Liver (tissue), 9 donors: ENCODE results near the gene MDM4. TPM values are rescaled to one million over a fixed set of nuclear protein-coding genes. Genes with fewer than 3 reads are reported as not detected.

Experiments
- DNase-seq: peaks from one replicate; pipeline ENCODE4 v3.0.0-alpha.2; 2017; ENCODE audit warnings: low spot score
- H3K27ac ChIP-seq, 2 donors: one replicate each; pipeline ENCODE4 v1.7.0; 2013; ENCODE audit warnings: inconsistent platforms in 2 of 2, low read length in 2 of 2, control low read depth in 1 of 2, low read depth in 1 of 2, mild to moderate bottlenecking in 1 of 2
- H3K27me3 ChIP-seq, 4 donors: one replicate each; pipeline versions ENCODE4 v1.6.1 to v1.7.0; 2013; ENCODE audit warnings: low read length in 3 of 4, inconsistent platforms in 1 of 4, mild to moderate bottlenecking in 1 of 4, moderate library complexity in 1 of 4; ENCODE audit not compliant: control insufficient read depth in 4 of 4, insufficient read depth in 4 of 4
- H3K36me3 ChIP-seq, 4 donors: one replicate each; pipeline versions ENCODE4 v1.6.1 to v1.7.0; 2013; ENCODE audit warnings: low read length in 3 of 4, mild to moderate bottlenecking in 3 of 4, low read depth in 1 of 4, moderate library complexity in 1 of 4; ENCODE audit not compliant: control insufficient read depth in 4 of 4, insufficient read depth in 3 of 4
- H3K4me1 ChIP-seq, 4 donors: one replicate each; pipeline versions ENCODE4 v1.6.1 to v1.7.0; 2013; ENCODE audit warnings: low read length in 3 of 4, mild to moderate bottlenecking in 3 of 4, moderate library complexity in 1 of 4; ENCODE audit not compliant: control insufficient read depth in 4 of 4, insufficient read depth in 4 of 4
- H3K4me3 ChIP-seq, 3 donors: one replicate each; pipeline versions ENCODE4 v1.6.1 to v1.7.0; 2013; ENCODE audit warnings: low read length in 3 of 3, control low read depth in 1 of 3, low read depth in 1 of 3, mild to moderate bottlenecking in 1 of 3
- H3K9ac ChIP-seq, 2 donors: one replicate each; pipeline ENCODE4 v1.7.0; 2013; ENCODE audit warnings: low read length in 2 of 2, mild to moderate bottlenecking in 2 of 2, moderate library complexity in 2 of 2, control low read depth in 1 of 2, low read depth in 1 of 2
- H3K9me3 ChIP-seq, 4 donors: one replicate each; pipeline versions ENCODE4 v1.6.1 to v1.7.0; 2013; ENCODE audit warnings: low read length in 3 of 4; ENCODE audit not compliant: control insufficient read depth in 4 of 4
- FOXA1 ChIP-seq: IDR thresholded peaks from 2 replicates; pipeline ENCODE4 v1.6.1; 2016; ENCODE audit warnings: antibody characterized with exemption
- HNF4G ChIP-seq: IDR thresholded peaks from 2 replicates; pipeline ENCODE4 v1.6.1; 2016; ENCODE audit warnings: antibody characterized with exemption
- RAD21 ChIP-seq, 2 donors: IDR thresholded peaks; 2 replicates each; pipeline ENCODE4 v1.6.1; 2016; ENCODE audit warnings: antibody characterized with exemption in 2 of 2, mild to moderate bottlenecking in 2 of 2
- TAF1 ChIP-seq: conservative IDR thresholded peaks from 2 replicates; pipeline ENCODE4 v1.6.1; 2016; ENCODE audit warnings: antibody characterized with exemption, mild to moderate bottlenecking
- ZBTB33 ChIP-seq: IDR thresholded peaks from 2 replicates; pipeline ENCODE4 v1.6.1; 2016; ENCODE audit warnings: antibody characterized with exemption
- WGBS: extraction: QIAGEN DNeasy Blood & Tissue Kit; methylation state at CpG from one replicate; pipeline ENCODE4 v1.1.7; 2013; 5-methylcytosine and 5-hydroxymethylcytosine counted together
- polyA plus RNA-seq, 2 donors: library from polyadenylated mRNA; stranded (reverse) in 1 of 2; unstranded in 1 of 2; fragments of 200-250 nt in 1 of 2; fragments of >200 nt in 1 of 2; fragmentation: Nextera tagmentation in 1 of 2; extraction: Ambion mirVana in 1 of 2; gene quantifications; one replicate each; pipeline versions ENCODE4 v1.2.1 to v1.2.3, GENCODE V29; 2013 to 2015
- total RNA-seq, 2 donors: library from RNA; depleted of rRNA; stranded (reverse); fragments of >200 nt; gene quantifications; one replicate each; pipeline ENCODE4 v1.2.3, GENCODE V29; 2014
- TF ChIP-seq, protein P1 (sequence below): IDR thresholded peaks from 2 replicates; pipeline ENCODE4 v1.6.1; 2016; ENCODE audit warnings: antibody characterized with exemption, mild to moderate bottlenecking
- TF ChIP-seq, protein P2 (sequence below): IDR thresholded peaks from 2 replicates; pipeline ENCODE4 v1.6.1; 2016; ENCODE audit warnings: antibody characterized with exemption
- donor health status: healthy.
- donor health status: healthy.
- donor health status: healthy.
- donor health status: healthy.
- donor health status: healthy.

The MDM4 gene
- total and polyA plus RNA-seq, 4 donors = 1.4 to 56.5 (median 21.6) TPM

DNA sequence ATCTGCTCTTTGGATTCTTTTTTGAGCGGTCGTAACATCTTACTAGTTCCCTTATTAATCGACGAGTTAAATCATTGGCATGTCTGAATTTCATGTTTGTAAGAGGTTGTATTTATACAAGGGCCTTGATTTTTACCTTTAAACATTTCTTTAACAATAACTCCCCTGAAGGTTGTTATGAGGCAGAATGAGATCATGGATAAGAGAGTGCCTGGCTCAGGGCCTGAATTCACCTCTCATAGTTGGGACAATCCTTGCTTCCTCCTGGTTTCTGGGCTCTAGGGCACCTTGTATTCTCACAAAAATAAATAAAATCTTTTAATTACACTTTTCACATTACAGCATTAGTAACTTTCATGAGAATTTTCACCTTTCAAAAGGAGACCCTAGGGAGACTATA lies 55.4 kb downstream of the MDM4 start (continued):
- TF ChIP-seq, protein P1, sequence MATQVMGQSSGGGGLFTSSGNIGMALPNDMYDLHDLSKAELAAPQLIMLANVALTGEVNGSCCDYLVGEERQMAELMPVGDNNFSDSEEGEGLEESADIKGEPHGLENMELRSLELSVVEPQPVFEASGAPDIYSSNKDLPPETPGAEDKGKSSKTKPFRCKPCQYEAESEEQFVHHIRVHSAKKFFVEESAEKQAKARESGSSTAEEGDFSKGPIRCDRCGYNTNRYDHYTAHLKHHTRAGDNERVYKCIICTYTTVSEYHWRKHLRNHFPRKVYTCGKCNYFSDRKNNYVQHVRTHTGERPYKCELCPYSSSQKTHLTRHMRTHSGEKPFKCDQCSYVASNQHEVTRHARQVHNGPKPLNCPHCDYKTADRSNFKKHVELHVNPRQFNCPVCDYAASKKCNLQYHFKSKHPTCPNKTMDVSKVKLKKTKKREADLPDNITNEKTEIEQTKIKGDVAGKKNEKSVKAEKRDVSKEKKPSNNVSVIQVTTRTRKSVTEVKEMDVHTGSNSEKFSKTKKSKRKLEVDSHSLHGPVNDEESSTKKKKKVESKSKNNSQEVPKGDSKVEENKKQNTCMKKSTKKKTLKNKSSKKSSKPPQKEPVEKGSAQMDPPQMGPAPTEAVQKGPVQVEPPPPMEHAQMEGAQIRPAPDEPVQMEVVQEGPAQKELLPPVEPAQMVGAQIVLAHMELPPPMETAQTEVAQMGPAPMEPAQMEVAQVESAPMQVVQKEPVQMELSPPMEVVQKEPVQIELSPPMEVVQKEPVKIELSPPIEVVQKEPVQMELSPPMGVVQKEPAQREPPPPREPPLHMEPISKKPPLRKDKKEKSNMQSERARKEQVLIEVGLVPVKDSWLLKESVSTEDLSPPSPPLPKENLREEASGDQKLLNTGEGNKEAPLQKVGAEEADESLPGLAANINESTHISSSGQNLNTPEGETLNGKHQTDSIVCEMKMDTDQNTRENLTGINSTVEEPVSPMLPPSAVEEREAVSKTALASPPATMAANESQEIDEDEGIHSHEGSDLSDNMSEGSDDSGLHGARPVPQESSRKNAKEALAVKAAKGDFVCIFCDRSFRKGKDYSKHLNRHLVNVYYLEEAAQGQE = no peak
- TF ChIP-seq FOXA1 (no peak), RAD21 (IDR thresholded peaks at IDR 0.05) (no peak), HNF4G (no peak)

GRCh38 chr1:204572923-204573922 lies 57.0 kb downstream of the MDM4 start:
- Histone ChIP-seq H3K27ac (no peak overlapping the region), H3K4me3 (no peak overlapping the region), H3K9me3 (no peaks in the 10 kb centered on the region), H3K4me1 (peaks cover 0 to 3% (median 0%) of the 10 kb centered on the region in 4 donors), H3K27me3 (no peaks in the 10 kb centered on the region), H3K36me3 (peaks cover 0 to 4% (median 0%) of the 10 kb centered on the region in 4 donors), H3K9ac (no peak overlapping the region)
- no peak for DNase-seq
- WGBS = 93% methylated on average over 8 of the region's 8 CpGs
- TF ChIP-seq ZBTB33 = no peak
- TF ChIP-seq, protein P1 = no peak
- TF ChIP-seq TAF1 = no peak
- TF ChIP-seq HNF4G = no peak
- TF ChIP-seq FOXA1 = no peak
- TF ChIP-seq, protein P2, sequence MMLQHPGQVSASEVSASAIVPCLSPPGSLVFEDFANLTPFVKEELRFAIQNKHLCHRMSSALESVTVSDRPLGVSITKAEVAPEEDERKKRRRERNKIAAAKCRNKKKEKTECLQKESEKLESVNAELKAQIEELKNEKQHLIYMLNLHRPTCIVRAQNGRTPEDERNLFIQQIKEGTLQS = no peak
